Right cardiac atrium (tissue), 5 donors: ENCODE measurements around the gene MTCH2. TPM values are rescaled to one million over a fixed set of nuclear protein-coding genes. Genes with fewer than 3 reads are reported as not detected.

Source experiments
- ATAC-seq, 2 donors: fragments of 200-7000 bp; cut with Tn5 transposase; one replicate each; pipeline versions ENCODE4 v1.8.0 to v1.9.1; 2020; ENCODE audit warnings: moderate library complexity in 2 of 2, mild to moderate bottlenecking in 1 of 2
- DNase-seq, 3 donors: peaks; one replicate each; pipeline ENCODE4 v3.0.0-alpha.2; 2020
- H3K27ac ChIP-seq: one replicate; pipeline ENCODE4 v1.5.1; 2013; ENCODE audit warnings: mild to moderate bottlenecking, low read length, control low read depth, moderate library complexity
- H3K27me3 ChIP-seq: one replicate; pipeline ENCODE4 v1.6.1; 2013; ENCODE audit not compliant: control insufficient read depth, insufficient read depth
- H3K4me1 ChIP-seq: one replicate; pipeline ENCODE4 v1.6.1; 2013; ENCODE audit warnings: low read length; ENCODE audit not compliant: control insufficient read depth, insufficient read depth
- H3K4me3 ChIP-seq: one replicate; pipeline ENCODE4 v1.5.1; 2013; ENCODE audit warnings: low read length, control low read depth
- H3K9me3 ChIP-seq: one replicate; pipeline ENCODE4 v1.6.1; 2013; ENCODE audit warnings: low read length; ENCODE audit not compliant: control insufficient read depth
- WGBS: extraction: QIAGEN DNeasy Blood & Tissue Kit; methylation state at CpG from one replicate; pipeline ENCODE4 v1.1.7; 2013; 5-methylcytosine and 5-hydroxymethylcytosine counted together
- intact Hi-C, 4 donors: fragments of 100-400 bp; cut with DNase I; formaldehyde crosslinking; loops; one replicate each; pipeline versions ENCODE4 v1.11.0 to v1.14.0; 2022 to 2023
- polyA plus RNA-seq: library from polyadenylated mRNA; stranded (reverse); fragments of 200-250 nt; gene quantifications from one replicate; pipeline ENCODE4 v1.2.3, GENCODE V29; 2013
- total RNA-seq, 4 donors: library from RNA; stranded (reverse); fragmentation: NEBNext Ultra II Directional; extraction: Animal tissue kit (Norgen Biotek cat#: 25700); gene quantifications; one replicate each; pipeline ENCODE4 v1.2.1, GENCODE V29; 2021
- donor health status: healthy with polysubstance abuse.
- donor health status: DM: no; HTN: yes; CAD: no.
- donor health status: DM: no; HTN: no; CAD: no.
- donor health status: DM: no; HTN: yes; CAD: no; lungs with severe emphysema.
- donor health status: DM: yes; HTN: yes; CAD: no.

MTCH2 gene
- total and polyA plus RNA-seq, 5 donors, result 43.9 to 78.6 (median 72.3) TPM

GRCh38 chr11:47591764-47592163 is 50.6 kb downstream of the MTCH2 start:
- Histone ChIP-seq H3K27me3 (no peaks in the 10 kb centered on the region), H3K9me3 (no peaks in the 10 kb centered on the region), H3K4me3 (no peak overlapping the region), H3K27ac (no peak overlapping the region), H3K4me1 (no peaks in the 10 kb centered on the region)
- intact Hi-C loops, result no loop called here
- no peak for ATAC-seq
- DNase-seq, result no peak
- 57% methylated on average over 7 of the region's 7 CpGs for WGBS

- no peaks in the 10 kb centered on the region for H3K4me1 ChIP-seq
Measured at GRCh38 chr11:47589977-47590861, 52.1 kb downstream of the MTCH2 start.

GRCh38 chr11:47589584-47589976 is 52.8 kb downstream of the MTCH2 start:
- peak in 1 of 2 donors; percentile 4 for ATAC-seq
- Histone ChIP-seq H3K4me1 (no peaks in the 10 kb centered on the region), H3K4me3 (peak overlapping the region; percentile 1), H3K27ac (no peak overlapping the region), H3K9me3 (no peaks in the 10 kb centered on the region), H3K27me3 (no peaks in the 10 kb centered on the region)
- peak in 1 of 3 donors; percentile 66 for DNase-seq
- 37% methylated on average over 51 of the region's 51 CpGs for WGBS
- intact Hi-C loops, result no loop called here

More at GRCh38 chr11:47589977-47590861, 52.1 kb downstream of the MTCH2 start:
- Histone ChIP-seq H3K27ac (no peak overlapping the region), H3K27me3 (no peaks in the 10 kb centered on the region), H3K9me3 (no peaks in the 10 kb centered on the region), H3K4me3 (peak overlapping the region; percentile 1)
- 37% methylated on average over 122 of the region's 122 CpGs for WGBS
- intact Hi-C loops, result no loop called here
- peak in 2 of 3 donors; percentile 58 to 63 for DNase-seq
- no peak for ATAC-seq

GRCh38 chr11:47589118-47589517 is 53.2 kb downstream of the MTCH2 start:
- DNase-seq, result no peak
- Histone ChIP-seq H3K4me3 (no peak overlapping the region), H3K9me3 (no peaks in the 10 kb centered on the region), H3K27ac (no peak overlapping the region), H3K27me3 (no peaks in the 10 kb centered on the region), H3K4me1 (no peaks in the 10 kb centered on the region)
- WGBS, result 80% methylated on average over 11 of the region's 11 CpGs
- no peak for ATAC-seq
- intact Hi-C loops, result no loop called here

- H3K27ac ChIP-seq, result no peak overlapping the region
Measured at GRCh38 chr11:47587723-47588326, 54.5 kb downstream of the MTCH2 start.

GRCh38 chr11:47587039-47587716 is 55.2 kb downstream of the MTCH2 start:
- intact Hi-C loops, result no loop called here
- 69% methylated on average over 6 of the region's 6 CpGs for WGBS
- no peaks in the 10 kb centered on the region for H3K9me3 ChIP-seq
- no peaks in the 10 kb centered on the region for H3K4me1 ChIP-seq
- ATAC-seq, result peak in 1 of 2 donors; percentile 3
- no peaks in the 10 kb centered on the region for H3K27me3 ChIP-seq
- H3K4me3 ChIP-seq, result no peak overlapping the region
- H3K27ac ChIP-seq, result no peak overlapping the region
- no peak for DNase-seq

More at GRCh38 chr11:47587723-47588326, 54.5 kb downstream of the MTCH2 start:
- Histone ChIP-seq H3K4me1 (no peaks in the 10 kb centered on the region), H3K4me3 (no peak overlapping the region), H3K9me3 (no peaks in the 10 kb centered on the region), H3K27me3 (no peaks in the 10 kb centered on the region)
- peak; percentile 27 for ATAC-seq
- WGBS, result 70% methylated on average over 14 of the region's 14 CpGs
- DNase-seq, result peak in 2 of 3 donors; percentile 75 to 80
- intact Hi-C loops, result no loop called here

GRCh38 chr11:47586098-47586855 is 56.1 kb downstream of the MTCH2 start, which contains the start of gene FAM180B:
Gene FAM180B, plus strand, starts transcription at chr11:47586678. Its CDS starts 91 bp downstream, at chr11:47586769.
- 65% methylated on average over 12 of the region's 12 CpGs for WGBS
- no peak within 1 kb of the TSS for H3K4me3 ChIP-seq
- peak; percentile 7 to 31 for ATAC-seq
- DNase-seq, result peak in 2 of 3 donors; percentile 73 to 78
- H3K9me3 ChIP-seq, result no peaks in the 10 kb centered on the region
- H3K27me3 ChIP-seq, result no peaks in the 10 kb centered on the region
- H3K27ac ChIP-seq, result no peak within 1 kb of the TSS
- H3K4me1 ChIP-seq, result no peaks in the 10 kb centered on the region
- intact Hi-C loops, result no loop called here

GRCh38 chr11:47583844-47584243 is 58.5 kb downstream of the MTCH2 start:
- no peak for DNase-seq
- no peak for ATAC-seq
- no peaks in the 10 kb centered on the region for H3K9me3 ChIP-seq
- no peaks in the 10 kb centered on the region for H3K27me3 ChIP-seq
- no peak overlapping the region for H3K27ac ChIP-seq
- WGBS, result 85% methylated on average over 5 of the region's 5 CpGs
- no peaks in the 10 kb centered on the region for H3K4me1 ChIP-seq
- H3K4me3 ChIP-seq, result no peak overlapping the region
- intact Hi-C loops, result no loop called here

- Histone ChIP-seq H3K4me1 (peaks cover 6% of the 10 kb centered on the region), H3K9me3 (no peaks in the 10 kb centered on the region), H3K27ac (peak within 1 kb of the TSS; percentile 82), H3K4me3 (peak within 1 kb of the TSS; percentile 88), H3K27me3 (no peaks in the 10 kb centered on the region)
- ATAC-seq (peak; percentile 95), DNase-seq (peak; percentile 90 to 94 (median 93))
- intact Hi-C loops, result no loop called here
- under 1% methylated on average over 72 of the region's 72 CpGs for WGBS
Measured at GRCh38 chr11:47578524-47579494, 63.5 kb downstream of the MTCH2 start, which contains the start of the genes KBTBD4 and NDUFS3. Gene KBTBD4, minus strand, starts transcription at chr11:47578970. Its CDS starts 19 bp downstream, at chr11:47578951. Gene NDUFS3, plus strand, starts transcription at chr11:47579074. Its CDS starts 18 bp downstream, at chr11:47579092.
